HUDEP-2 (cell line): Measurements from ENCODE around the gene TMC6.
"Not testable (repeated sequence)": the region's sequence is repeated elsewhere in the genome, so short reads cannot be mapped to it uniquely, and the experiment has no call there.

ENCODE experiments used
- DNase-seq, 76 experiments: peaks; one replicate each; lab custom pipeline; 2025; ENCODE audit not compliant: unreplicated experiment in 76 of 76; lab: John Stamatoyannopoulos, UW

Gene TMC6

DNA sequence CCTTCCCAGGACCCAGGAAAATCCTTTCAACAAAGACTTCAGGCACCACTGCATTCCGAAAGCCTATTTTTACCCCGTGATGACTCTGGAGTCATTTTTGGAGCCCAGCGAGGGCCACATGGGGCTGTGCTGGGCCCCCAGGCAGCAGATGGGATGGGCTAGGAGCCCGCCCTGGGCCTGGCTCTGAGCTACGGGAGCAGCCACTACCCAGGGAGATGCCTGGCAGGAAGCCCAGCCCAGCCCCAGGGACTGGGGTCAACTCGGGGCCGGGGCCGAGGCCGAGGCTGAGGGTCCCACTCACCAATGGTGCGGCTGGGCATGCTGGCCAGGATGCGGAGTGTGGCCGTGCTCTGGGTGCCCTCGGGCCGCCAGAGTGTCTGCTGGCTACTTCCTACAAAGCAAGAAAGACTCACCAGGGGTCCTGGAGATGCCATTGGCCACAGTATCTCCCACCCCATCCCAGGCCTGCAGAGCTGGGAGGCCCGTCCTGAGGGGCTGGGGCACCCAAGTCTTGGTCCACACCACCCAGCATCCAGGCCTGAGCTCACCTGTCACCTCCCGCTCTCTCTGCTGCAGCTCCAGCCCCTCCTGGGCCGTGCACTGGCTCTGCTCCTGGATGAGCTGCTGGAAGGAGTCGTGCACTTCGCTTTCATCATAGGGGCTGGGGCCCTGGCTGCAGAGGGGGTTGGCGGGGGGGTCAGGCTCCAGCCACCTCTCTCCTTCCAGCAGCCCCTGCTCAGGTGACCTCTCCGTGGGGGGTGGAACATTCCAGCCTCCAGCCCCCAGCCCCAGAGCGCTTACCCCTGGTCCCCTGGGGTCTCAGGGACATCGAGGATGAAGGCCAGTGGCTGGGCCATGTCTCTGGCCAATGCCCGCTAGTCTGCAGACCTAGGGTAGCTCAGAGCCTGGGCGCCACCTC lies 2.3 kb downstream of the TMC6 start:
- peak in 2 of 76 experiments; percentile 6 to 10 for DNase-seq

DNA sequence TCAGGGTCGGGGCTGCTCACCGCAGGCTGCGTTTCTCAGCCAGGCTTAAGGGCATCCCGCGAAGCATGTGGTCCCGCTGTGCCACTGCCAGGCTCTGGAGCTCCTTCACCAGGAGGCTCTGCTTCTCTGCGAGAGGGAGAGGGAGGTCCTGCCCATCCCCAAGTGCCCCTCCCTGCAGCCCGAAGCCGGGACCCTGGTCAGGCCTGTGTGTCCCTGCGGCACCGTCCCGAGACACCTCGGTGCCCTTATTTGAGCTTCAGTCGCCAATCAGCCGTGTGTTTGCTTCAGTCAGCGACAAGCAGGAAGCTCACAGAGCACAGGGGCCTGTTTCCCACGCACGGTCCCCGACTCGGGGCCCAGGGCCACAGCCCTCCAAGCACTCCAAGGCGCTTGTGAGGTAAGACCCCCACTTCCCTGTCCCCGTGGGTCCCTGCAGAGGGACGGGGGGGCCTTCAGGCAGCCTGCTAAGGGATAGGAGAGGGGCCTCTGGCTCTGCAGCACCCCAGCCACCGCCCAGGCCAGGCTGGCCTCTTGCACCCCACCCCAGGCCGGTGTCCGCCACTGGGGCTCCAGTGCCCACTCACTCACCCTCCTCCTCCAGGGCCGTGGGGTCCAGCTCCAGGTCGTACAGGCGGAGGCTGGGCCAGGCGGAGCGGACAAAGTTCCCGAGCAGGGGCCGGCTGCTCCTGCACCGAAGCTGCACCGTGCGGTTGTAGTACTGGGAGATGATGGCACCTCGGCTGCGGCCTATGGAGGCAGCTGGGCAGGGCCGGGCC lies 3.2 kb downstream of the TMC6 start:
- DNase-seq, result peak in 1 of 76 experiments; percentile 9

DNA sequence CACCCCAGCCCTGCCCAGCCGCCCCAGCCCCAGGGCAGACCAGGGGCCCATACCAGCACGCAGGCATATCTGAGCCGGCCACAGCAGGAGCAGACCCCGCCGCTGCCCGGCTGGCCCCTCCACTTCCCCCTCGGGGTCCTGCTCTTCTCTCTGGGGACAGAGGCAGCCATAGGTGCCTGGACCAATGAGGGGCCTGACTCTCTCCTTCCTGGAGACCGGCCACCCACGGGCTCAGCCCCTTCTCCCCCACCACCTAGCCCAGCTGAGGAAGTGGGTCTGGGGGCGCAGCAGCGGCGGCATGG lies 3.8 kb downstream of the TMC6 start:
- DNase-seq, result peak in 1 of 76 experiments; percentile 14

DNA sequence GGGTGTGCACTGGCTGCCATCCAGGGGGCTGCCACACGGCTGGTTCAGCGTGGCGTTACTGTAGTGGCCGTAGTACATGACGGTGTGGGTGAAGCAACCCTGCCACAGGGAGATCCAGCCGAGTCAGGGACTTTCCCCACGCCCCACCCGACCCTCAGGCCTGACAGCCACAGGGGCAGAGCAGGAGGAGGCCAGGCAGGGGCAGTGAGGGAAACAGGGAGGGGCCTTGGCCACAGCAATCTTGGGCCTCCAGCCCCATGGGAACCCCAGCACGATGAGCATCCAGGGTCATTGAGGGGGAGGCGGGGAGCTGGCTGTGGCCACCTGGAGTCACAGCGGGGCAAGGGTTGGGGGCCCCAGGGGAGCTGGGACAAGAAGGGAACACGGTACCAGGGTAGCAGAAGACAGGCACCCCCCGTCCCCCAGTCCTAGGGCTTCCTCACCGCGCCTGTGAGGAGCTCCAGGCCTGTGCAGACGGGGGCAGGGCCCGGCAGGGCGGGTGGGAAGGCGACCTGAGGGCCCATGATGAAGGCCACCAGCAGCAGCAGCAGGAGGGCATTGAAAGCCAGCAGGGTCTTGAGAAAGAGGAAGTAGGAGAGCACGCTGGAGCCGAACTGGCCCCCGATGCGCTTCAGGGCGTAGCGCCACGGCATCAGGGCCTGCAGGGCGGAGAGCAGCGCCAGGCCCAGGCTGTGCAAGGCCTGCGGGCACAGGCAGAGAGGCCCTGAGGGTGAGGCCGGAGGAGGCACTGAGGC lies 4.3 kb downstream of the TMC6 start:
- peak in 56 of 76 experiments; percentile 16 to 75 (median 40) for DNase-seq

DNA sequence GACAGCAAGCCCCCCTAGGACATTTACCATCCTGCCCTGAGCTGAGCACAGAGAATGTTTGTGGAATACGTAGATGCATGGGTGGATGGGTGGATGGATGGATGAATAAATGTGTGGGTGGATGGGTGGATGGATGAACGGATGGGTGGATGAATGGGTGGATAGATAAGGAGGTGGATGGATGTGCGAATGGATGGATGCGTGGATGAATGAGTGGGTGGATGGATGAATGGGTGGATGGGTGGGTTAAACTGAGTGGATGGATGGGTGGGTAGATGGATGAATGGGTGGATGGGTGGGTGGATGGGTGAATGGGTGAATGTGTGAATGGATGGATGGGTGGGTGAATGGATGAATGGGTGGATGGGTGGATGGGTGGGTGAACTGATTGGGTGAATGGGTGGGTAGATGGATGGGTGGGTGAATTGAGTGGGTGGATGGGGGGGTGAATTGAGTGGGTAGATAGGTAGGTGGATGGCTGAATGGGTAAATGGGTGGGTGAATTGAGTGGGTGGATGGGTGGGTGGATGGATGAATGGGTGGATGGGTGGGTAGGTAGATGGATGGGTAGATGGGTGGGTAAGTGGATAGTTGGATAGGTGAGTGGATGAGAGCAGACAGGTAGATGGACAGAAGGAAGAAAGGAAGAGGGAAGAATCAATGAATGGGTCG lies 5.2 kb downstream of the TMC6 start:
- DNase-seq, result no peak

DNA sequence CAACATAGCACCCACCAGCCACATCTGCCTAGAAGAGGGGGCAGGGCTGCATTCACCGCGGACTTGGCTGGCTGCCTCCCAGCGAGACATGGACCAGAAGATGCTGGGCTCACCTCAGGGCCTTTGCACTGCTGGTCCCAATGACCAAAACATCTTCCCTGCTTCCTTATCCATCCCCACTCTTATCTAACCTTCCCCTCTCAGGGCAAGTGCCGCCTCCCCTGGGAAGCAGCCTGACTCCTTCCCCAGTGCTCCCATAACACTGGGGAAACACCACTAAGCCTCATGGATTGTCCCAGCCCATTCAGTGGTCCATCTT lies 5.7 kb downstream of the TMC6 start:
- no peak for DNase-seq

DNA sequence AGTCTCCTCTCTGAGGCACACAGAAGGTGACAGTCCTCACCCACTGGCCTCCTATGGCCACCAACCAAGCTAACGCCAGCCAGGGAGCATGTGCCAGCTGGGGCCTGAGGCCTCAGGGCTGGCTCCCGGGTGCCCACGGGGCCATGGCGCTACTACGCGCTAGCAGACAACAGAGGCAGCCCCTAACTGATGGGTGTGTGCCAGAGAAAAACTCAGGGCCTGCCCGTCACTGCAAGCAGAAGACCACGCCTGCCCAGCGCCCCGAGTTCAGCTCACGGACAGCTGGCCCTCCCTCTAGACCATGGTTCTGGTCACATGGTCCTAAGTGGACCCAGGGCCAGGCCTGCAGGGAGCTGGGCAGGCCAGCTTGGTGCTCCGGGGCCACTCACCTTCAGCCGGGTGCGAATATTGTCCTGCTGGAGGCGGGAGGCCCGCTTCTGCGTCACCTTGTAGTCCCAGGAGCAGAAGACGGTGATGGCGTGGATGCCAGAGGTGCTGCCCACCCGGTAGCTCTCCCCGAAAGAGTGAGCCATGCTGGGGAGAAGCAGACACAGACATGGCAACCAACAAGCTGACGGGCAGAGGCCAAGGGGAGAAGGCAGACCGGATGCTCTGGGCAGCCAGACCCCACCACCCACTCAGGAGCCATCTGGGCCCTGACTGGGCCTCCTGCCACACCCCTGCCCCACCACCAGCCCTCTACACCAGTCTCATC lies 6.2 kb downstream of the TMC6 start:
- DNase-seq, result no peak

DNA sequence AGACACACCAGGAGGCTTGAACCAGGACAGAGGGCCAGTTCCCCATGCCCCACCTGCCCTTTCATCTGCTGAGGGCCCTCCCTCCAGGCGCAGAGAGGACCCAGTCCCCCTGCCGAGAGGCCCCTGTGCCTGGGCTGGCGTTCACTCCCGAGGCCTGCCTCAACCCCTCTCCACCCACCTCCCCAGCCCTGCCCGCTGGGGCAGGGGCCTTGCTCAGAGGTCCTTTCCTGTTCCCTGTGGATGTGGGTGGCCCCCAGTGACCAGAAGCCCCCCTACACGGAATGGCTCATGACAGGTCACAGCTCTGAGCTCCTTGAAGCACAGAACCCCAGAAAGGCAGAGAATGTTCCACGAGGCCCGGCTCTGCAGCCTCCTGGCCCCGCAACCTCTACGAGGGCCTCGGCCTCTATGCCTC lies 6.7 kb downstream of the TMC6 start:
- no peak for DNase-seq

DNA sequence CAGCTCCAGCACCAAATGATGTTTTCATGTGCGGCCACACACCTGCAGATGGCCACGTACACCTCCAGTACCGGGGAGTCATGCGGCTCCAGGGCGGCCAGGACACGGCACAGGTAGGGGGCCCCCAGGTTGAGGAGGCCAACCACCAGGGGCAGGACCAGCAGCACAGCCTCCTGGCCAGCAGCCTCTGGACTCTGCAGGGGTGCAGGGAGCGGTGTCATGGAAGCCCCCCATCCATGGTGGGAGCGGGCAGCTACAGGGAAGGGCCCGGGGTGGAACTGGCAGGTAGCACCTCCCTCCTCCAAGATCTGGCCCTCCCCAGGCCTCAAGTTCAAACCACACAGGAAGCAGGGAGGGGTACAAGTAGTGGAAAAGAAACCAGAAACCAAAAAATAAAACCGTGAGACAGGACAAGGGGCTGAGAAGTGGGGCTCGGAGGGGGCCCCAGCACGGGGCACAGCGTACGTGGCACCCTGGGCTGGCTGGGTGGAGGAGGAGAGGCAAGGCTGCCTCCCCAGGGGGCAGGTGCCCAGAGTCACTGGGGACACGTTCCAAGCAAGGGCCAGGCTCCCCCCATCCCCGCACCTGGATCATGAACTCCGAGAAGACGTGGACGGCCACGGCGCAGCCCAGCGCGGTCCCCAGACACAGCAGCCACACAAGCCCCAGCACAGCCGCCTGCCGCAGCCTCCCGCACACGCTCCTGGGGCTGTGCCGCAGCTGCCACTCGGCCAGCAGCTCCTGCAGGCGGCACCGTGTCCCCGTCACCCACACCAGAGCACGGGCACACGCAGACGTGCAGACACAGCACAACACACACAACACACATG lies 7.4 kb downstream of the TMC6 start:
- no peak for DNase-seq

DNA sequence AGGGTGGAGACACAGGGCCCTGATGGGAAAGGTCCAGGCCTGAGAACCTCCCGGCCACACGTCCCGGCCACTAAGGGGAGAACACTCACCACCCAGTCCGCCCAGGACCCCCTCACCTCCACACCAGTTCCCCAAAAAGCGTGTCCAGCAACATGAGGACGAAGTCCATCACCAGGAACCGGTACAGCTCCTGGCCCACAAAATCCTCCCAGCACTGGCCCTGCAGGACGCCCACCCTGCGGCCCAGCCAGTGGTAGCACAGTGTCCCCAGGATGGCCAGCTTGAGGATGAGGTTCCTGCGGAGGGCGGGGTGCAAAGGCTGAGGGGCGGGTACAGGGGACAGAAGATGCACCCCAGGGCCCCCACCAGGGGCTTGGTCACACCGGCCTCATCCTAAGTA lies 8.0 kb downstream of the TMC6 start:
- DNase-seq, result no peak

DNA sequence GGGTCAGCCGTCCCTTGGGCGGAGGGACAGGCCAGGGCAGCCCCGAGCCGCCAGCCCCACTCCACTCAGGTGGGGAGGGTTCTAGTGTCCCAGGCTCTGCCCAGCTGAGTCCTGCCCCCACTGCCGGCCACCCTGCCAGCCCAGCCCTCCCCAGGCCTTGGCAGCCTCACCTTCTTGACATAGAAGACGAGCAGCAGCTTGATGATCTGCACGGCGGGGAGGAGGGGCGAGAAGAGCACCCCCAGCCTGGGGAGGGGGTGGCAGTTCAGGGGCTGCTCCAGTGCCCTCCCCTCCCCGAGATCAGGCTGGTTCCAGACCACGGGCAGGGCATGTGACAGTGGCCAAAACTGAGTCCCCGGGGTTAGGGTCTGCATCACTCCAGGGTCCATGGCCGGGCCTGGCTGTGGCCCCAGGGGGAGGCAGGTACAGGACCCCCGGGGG lies 9.7 kb downstream of the TMC6 start:
- DNase-seq, result no peak

DNA sequence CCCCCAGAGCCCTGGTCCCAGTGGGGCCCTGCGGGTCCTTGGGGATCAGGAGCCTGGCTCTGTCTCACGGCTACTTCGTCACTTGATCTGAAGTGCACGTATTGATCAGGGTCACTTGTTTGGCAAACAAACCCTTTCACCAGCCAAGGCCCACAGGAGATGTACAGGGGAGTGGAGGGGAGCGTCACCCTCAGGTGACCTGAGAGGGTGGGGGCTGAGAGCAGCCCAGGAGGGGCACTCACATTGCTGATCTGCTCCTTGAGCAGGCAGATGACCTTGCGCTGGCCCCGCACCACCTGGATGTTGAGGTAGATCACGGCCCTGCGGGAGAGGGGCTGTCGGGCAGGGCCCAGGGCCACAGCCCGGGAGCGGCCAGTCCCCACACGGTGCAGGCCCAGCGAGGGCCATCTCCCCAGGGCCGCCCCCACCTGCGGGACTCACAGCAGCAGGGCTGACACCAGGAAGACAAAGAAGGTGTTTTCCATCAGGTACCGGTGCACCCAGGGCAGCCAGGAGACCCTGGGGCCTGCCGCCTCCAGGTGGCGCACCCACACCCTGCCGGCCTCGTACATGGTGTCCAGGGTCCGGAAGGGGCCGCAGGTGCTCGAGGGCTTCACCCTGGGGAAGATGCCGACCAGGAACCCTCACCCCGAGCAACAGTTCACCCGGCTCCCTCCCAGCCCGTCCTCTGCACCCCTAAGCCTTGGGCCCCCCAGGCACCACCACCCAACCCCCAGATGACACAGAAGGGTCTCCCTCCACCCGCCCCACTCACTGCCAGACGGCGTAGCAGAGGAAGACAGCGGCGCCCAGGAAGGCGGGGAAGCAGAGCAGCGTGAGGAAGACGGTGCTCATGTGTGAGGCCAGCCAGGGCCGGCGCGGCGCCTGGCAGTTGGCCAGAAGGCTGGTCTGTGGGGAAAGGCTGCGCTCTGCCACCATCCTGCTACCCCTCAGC lies 11.3 kb downstream of the TMC6 start:
- no peak for DNase-seq

DNA sequence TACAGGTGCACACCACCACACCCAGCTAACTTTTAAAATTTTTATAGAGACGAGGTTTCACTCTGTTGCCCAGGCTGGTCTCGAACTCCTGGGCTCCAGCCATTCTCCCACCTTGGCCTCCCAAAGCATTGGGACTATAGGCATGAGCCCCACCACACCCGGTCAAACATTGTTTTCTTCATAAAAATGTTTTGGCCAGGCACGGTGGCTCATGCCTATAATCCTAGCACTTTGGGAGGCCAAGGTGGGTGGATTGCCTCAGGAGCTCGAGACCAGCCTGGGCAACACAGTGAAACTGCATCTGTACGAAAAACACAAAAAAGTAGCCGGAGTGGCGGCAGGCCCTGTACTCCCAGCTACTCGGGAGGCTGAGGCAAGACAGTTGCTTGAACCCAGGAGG lies 12.1 kb downstream of the TMC6 start:
- no peak for DNase-seq

DNA sequence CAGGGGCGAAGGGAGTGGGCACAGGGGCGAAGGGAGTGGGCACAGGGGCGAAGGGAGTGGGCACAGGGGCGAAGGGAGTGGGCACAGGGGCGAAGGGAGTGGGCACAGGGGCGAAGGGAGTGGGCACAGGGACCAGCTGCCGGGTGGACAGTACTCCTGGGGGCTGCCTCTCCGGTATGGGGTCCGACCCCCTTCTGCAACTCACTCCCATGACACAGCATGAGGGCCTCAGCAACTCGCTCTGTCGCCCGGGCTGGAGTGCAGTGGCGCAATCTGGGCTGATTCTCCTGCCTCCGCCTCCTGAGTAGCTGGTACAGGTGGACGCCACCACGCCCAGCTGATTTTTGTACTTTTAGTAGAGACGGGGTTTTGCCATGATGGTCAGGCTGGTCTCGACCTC lies 12.8 kb downstream of the TMC6 start:
- not testable (repeated sequence) for DNase-seq

DNA sequence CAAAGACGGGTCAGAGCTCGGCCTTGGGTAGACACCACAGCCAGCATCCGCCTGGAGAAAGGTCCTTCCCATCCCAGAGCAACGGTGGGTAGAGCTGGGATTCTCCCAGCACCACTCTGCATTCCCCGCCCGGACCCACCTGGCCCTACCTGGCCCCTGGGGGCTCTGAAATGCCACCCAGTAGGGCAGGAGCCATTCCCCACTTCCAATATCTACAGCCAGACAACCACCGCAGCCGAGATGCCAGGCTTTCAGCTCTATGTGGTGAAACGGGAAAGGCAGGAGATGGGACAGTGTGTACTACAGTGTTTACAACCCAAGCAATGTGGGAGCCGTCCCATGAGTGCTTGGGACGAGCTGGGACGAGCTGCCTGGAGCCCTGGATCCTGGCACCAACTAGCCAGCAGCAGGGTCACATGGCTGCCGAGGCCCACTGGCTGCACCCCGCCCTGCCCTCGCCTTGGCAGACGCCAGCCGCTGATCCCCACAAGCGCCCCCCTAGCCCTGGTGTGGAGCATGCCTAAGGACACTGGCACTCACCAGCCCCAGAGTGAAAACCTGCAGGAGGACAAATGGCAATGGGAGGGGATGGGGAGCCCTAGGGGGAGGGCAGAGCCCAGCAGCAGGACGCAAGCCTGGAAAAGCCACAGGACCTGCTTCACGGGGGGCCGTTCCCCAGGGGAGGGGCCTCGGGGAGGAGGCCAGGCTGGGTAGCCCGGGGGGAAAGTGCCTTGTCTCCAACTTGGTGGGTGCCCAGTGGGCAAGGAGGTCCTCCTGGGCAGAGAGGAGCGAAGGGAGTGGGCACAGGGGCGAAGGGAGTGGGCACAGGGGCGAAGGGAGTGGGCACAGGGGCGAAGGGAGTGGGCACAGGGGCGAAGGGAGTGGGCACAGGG lies 13.5 kb downstream of the TMC6 start:
- no peak for DNase-seq

DNA sequence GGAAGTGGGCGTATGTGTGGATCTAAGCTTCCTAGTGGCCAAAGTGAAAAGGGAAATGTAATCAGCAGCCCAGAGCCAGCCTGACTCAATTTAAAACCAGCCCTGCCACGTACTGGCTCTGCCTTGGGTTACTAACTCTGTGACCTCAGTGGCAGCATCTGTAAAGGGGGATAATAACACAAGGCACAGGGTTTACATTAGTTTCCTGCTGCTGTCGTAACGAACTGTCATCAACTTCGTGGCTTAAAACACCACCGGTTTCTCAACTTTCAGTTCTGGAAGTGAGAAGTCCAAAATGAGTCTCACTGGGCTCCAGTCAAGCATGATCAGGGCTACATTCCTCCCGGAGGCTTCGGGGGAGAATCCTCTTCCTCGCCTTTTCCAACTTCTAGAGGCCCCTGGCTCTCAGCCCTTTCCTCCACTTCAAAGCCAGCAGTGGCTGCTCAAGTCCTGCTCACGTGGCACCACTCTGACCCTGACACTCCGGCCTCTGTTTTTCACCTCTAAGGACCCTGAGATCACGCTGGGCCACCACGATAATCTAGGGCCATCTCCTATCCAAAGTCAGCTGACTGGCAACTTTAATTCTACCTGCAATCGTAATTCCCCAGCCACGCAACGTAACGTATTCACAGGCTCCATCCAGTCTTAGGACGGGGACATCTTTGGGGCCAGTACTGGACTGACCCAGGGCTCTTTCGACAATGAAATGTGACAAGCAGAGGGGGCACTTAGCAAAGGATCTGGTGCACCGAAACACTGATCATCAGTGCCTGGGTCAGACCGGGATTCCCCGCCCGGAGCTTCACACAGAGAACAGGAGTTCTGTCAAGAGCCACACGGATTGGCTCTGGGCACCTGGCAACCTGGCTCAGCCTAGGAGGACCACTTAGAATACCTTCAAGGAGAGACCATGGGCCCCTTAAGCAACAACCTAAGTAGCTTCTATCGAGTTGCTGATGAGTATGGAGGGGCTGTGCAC lies 14.5 kb downstream of the TMC6 start:
- DNase-seq, result no peak
